ENCODE results near the gene RPTOR.
"Not testable (repeated sequence)": the region's sequence is repeated elsewhere in the genome, so short reads cannot be mapped to it uniquely, and the experiment has no call there.

The RPTOR gene

DNA sequence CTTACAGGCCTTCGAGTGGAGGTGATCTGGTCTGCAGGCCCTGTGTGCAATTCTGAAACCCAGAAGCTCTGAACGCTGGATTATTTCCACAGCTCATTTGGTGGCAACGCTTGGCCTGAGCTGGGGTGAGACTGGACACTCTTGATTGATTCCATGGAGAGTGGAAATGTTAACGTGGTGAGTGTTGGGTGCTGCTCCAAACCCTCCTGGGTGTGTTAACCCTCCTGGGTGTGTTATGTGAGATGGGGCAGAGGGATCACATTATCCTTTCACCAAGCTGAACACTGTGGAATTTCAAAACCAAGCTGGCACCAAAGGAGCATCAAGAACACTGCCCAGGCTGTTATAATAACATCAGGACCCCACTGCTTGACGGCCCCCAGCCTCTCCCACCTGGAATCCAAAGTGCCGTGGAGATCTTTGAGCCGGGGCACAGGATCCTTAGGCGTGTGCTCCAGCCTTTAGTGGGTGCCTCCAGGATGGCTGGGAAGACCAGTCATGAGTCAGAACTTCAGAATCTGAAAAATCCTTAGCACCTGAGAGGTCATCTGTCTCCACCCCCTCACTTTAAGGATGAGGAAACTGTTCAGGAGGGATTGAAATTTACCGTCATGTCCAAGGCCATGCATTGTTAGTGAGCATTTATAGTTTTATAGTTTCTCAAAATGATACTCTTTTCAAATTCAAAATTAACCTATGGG, 75.0 kb downstream of the RPTOR start:
- no peak for DNase-seq

DNA sequence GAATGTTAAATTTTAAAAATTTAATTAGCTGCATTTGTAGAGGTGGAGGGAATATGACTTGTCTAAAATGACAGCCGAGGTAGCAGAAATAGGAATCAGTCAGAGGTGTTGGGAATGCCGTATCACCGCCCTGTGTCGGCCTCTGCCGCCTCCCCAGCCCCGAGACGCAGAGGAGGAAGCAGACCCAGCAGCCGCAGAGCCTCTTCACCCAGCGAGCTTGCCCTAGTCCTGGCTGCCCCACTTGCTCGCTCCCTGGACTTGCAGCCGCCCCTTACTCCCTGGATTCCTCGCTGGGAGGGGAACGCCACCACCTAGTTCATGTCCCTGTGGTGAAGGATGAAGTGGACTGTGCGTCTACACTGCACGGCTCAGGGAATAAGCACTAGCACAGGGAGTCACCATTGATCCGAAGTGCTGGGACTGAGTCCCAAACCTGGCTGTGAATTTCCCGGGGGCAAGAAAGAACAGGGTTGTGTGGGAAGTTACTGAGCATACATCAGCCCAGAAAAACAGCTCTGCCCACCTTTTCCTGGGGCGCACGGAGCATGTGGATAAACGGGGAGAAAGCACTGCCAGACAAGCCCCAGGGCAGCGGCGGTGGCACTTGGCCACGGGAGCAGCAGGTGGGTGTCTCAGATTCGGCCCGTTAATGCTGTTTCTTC, 76.8 kb downstream of the RPTOR start:
- DNase-seq = no peak

DNA sequence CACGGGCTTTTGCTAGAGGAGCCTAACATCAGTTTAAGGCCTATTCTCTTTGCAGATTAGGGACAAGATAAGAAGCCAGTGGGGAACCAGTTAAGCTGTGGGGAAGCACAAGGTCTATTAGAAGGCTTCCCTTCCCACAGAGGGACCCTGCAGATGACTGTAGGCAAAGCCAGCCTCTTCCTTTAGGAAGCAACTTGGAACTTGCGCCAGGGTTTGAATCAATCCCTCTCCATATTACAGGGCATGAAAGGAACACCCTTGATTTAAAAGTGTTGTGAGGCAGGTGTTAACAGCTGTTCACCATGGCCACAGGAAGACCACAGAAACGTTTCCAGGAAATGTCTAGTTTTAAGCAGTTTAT, 77.3 kb downstream of the RPTOR start:
- no peak for DNase-seq

DNA sequence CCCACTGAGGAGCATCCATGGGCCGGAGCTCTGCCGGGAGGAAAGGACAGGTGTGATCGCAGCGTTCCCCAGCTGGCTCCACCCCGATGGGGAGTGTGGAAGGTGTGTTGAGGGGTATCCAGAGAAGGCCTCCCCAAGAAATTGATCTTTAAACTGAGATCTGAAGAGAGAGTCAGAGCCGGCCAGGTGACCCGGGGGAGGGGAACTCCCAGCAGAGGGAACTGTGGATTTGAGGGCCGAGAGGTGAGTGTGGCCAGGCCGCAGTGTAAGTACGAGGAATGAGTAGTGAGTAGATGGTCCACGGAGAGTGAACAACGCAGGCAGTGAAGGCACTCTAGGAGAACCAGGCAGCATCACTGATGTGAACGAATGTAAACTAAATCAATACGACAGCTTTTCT, 80.2 kb downstream of the RPTOR start:
- no peak for DNase-seq

DNA sequence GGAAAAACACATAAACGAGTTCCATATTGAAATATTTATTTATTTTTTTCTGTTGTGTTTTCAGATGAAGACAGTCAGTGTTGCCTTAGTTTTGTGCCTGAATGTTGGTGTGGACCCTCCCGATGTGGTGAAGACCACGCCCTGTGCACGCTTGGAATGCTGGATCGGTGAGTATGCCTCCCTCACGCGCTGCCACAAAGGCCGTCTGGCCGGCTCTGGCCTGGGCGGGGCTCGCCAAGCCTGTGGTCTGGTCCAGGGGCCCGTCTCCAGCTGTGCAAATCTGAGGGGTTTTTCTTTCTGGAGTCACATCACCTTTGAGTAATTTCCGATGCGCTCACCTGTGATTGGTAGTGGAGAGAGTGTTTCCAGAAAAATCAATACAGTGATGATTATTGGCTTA, 81.0 kb downstream of the RPTOR start:
- DNase-seq = no peak

DNA sequence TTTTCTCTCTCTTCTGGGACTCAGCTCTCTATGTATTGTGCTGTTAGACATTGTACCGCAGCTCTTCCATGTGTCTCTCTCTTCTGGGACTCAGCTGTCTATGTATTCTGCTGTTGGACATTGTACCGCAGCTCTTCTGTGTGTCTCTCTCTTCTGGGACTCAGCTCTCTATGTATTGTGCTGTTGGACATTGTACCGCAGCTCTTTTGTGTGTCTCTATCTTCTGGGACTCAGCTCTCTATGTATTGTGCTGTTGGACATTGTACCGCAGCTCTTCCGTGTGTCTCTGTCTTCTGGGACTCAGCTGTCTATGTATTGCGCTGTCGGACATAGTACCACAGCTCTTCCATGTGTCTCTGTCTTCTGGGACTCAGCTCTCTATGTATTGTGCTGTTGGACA, 84.2 kb downstream of the RPTOR start:
- not testable (repeated sequence) for DNase-seq

DNA sequence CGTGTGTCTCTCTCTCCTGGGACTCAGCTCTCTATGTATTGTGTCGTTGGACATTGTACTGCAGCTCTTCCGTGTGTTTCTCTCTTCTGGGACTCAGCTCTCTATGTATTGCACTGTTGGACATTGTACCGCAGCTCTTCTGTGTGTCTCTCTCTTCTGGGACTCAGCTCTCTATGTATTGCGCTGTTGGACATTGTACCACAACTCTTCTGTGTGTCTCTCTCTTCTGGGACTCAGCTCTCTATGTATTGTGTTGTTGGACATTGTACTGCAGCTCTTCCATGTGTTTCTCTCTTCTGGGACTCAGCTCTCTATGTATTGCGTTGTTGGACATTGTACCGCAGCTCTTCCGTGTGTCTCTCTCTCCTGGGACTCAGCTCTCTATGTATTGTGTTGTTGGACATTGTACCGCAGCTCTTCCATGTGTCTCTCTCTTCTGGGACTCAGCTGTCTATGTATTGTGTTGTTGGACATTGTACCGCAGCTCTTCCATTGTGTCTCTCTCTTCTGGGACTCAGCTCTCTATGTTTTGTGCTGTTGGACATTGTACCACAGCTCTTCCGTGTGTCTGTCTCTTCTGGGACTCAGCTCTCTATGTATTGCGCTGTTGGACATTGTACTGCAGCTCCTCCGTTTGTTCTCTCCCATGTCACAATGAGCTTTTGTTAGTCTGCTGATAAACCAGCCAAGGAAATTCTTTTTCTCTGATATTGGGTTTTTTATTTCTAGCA, 84.8 kb downstream of the RPTOR start:
- no peak for DNase-seq

DNA sequence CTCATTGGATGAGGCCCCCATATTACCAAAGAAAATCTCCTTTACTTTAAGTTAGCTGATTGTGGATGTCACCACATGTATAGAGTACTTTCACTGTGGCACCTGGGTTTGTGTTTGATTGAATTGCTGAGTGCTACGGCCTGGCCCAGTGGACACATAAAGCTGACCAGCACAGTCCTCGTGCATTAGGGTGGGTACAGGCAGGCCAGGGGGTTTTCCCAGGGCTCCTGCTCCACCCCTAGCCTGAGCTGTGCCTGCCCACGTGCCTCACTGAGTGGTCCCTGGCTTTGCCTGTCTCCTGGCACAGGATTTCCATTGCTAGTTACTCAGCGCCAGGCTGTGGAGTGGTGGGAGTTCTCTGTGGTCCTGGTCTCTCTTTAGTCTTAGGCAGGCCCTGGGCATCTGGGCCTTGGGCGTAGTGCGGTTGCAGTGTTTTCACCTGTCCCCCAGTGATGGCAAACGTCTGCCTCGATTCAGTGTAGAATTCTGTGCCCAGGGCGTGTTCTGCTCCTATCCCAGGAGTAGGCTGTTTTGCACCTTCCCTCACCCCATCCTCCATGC, 86.0 kb downstream of the RPTOR start:
- DNase-seq = no peak

DNA sequence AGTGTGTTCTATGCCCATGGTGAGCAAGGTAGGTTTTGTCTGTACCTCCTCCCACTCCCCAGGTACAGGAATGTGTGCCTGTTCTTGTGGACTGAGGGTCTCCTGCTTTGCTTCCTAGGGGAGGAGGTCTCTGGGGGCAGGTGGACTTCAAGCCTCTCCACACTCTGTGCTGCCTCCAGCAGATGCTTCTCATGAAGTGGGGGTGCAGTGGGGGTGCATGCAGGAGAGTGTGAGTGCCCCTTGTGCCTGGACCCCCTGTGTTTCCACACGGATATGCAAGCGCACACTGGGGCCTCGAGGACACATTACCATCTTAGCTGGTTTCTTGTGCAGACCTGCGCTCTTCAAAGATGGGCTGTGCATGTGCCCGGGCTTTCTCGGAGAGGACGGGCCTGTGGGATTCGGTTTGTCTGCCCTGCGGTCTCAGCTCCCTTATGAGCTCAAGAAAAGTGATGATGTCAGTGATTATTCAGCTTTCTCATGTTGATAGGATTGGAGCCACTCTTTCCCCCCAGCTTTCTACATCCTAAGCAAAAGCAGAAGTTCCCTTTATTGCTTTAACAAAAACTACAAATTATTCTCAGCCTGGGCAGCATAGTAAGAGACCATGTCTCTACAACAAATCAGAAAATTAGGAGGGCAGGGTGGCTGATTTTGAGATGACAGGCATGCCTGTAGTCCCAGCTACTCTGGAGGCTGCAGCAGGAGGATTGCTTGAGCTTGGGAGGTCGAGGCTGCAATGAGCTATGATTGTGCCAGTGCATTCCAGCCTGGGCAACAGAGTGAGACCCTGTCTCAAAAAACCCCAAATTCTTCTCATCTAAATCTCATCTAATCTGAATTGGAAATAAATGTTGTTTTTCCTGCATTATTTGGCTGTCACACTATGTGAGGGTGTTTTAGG, 86.8 kb downstream of the RPTOR start:
- no peak for DNase-seq

DNA sequence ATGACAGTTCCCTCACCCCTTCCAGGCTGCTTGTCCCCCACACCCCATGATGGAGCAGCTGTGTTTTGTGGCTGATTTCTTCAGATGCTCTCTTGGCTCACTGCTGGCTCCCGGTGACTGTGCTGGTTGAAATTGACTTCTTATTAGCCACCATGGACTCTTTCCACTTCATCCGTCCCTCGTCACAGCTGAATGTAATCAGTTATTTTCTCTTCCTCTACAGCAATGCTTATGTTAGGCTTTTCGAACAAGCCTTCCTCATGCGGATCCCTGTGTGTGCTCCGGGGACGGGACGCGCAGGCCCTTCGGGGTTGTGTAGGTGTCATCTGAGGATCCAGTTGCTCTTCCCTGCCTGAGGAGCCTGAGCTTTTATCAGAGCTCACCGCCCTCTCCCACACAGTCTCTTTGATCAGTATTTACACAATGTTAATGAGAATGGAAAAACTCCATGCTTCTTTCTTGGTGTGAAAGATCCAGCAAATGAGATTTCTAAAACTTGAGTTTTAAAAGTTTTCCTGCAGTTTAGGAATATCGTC, 87.5 kb downstream of the RPTOR start:
- DNase-seq = no peak

DNA sequence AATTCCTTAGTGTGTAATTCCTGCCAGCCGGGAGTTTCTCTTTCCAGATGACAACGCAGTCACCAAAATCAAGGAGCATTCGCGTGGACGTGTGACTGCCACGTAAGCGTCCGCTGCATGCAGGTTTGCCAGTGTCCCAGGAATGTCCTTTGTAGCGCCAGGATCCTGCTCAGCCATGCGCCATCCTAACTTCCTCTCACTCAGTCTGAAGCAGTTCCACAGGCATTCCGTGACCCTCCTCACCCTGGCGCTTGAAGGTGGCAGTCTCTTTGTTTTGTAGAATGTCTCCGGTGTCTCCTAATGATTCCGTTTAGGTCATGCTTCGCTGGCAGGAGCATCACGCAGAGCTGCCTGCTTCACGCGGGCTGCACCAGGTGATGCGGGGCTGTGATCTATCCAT, 88.6 kb downstream of the RPTOR start:
- DNase-seq = no peak

DNA sequence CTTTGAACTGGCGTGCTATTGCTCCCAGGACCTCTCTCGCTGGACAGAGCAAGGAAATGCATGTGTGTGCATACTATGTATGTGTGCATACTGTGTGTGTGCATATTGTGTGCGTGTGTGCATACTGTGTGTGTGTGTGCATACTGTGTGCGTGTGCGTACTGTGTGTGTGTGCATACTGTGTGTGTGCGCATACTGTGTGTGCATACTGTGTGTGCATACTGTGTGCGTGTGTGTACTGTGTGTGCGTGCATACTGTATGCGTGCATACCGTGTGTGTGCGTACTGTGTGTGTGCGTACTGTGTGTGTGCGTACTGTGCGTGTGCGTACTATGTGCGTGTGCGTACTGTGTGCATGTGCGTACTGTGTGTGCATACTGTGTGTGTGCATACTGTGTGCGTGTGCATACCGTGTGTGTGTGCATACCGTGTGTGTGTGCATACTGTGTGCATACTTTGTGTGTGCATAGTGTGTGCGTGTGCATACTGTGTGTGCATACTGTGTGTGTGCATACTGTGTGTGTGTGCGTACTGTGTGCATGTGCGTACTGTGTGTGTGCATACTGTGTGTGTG, 89.4 kb downstream of the RPTOR start:
- no peak for DNase-seq

DNA sequence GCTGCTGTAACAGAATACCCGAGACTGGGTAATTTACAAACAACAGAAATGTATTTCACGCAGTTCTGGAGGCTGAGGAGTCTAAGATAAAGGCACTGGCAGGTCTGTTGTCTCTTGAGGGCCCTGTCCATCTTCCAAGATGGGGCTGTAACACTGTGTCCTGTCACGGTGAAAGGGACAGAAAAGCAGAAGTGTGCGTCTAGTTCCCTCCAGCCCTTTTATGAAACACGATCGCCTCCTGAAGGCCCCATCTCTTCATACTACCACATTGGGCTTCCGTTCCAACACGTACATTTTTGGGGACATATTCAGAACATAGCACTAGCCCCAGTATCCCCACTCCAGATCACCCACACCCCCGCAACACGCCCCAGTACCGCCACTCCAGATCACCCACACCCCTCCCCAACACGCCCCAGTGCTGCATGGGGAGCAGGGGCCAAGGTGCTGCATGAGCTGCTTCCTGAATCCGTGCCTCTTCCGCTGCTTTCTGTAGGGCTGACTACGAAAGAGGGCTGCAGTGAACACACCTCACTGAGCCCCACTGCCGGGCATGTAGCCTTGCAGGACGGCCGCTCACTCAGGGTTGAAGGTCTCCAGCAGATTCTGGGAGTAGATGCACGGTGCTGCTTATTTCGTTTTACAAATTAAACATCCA, 91.9 kb downstream of the RPTOR start:
- no peak for DNase-seq

DNA sequence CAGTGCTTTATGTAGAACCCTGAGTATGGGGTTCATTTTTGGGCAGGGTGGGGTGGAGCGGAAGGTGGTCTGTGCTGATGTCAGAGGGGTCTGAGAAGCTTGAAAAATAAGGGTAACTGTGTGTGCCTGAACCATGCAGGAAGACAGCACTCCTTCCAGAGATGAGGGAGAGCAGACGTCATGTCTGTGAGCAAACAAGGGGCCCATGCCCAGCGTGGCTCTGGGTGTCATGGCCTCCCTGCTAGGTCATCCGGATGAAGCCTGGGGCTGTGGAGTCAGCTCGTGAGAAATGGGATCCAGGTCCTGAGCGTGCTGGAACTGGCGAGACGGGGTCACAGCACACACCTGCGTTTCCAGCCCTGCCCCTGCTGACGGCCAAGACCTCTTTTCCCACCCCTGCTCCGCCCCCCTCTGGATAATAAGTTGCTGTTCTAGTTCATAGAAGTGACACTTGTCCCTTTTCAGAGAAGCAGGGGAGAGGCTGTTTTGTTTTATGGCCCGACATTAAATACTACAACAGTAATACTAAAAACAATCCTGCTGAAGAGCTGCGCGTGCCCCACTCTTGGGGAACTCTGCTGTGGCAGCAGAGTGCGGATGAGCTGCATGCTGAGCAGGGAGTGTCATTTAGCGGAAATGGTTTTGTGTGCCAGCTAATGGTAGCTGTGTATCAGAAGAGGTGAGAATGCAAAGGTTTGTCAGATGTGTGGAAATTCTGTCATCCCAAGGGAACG, 92.6 kb downstream of the RPTOR start:
- DNase-seq = no peak

DNA sequence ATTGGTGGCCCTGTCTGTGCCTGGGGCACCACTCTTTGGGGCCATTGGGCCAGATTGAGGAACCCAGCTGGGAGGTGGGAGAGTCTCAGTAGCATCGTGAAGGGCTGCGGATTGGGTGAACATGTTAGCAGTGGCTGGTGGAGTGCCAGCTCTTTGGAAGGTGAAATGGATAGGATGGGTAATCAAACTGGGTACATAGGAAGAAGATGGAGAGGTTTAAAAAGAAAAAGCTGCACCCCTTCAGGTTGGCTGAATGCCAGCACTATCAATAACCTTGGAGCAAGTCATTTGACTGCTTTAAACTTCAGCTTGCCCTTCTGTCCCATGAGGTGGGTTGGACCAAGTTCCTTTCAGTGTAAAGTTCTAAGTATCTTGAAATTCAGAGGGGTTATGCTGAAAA, 95.0 kb downstream of the RPTOR start:
- no peak for DNase-seq

DNA sequence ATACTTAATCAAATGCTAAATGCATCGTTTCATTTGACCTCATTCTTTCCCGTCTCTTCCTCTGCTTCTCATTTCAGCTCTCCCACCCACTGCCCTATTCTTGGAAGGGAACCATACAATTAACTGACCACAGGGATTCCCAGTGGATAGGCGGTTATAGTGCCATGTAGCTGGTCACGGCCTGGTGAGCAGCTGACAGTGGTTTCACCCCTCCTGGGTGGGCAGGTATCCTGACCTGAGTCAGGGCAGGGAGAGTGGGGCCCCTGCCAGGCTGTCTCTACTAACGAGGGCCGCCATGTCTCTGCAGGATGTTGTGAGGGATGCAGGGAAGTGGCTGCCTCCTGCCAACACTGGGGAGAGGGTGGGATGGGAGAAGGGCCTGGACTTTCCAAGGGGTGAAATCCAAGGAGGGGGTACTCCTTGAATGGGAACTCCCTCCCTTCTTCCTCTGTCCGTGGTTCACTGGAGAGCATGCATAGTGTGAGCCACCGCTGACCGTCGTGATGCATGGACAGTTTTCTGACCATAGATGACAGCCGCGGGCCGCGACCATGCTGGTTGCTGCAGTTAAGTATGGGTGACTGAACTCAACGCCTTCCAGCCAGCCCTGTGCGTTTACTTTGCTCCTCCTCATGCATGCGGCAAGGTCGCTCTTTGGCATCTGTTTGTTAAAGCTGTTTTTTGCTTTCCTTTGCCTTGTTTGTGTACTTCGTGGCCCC, 95.9 kb downstream of the RPTOR start:
- DNase-seq = no peak

DNA sequence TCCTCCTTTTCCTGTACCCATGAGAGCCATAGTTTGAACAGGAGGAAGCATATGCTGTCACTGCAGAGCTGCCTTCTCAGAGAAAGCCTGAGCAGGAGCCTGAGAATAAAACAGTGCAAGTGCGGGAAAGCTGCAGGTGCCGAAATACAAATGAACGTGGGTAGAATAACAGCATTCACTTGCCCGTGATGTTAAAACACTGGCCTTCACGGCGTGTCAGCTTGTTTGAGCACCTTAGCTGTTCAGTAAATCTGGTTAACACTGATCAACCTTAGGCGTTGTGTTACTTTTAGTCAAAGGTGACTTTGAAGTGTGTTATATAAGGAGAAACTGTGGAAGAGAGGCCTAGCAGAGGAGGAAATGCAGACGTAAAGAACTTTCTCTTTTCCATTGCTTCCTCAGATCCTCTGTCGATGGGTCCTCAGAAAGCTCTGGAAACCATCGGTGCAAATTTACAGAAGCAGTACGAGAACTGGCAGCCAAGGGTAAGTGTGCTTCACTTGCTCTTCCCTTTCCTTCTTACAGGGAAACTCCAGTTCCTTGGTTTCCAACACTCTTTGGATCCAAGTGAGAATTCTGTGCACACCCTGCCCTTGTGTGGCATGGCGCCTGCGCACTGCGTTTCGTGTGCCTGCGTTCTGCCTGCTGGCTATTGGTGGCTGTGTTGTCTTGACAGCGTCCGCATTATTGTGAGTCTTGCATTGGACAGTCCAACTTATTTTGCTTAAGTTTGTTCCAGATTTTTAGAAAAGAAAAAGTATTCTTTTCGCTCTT, 98.9 kb downstream of the RPTOR start:
- DNase-seq = no peak

DNA sequence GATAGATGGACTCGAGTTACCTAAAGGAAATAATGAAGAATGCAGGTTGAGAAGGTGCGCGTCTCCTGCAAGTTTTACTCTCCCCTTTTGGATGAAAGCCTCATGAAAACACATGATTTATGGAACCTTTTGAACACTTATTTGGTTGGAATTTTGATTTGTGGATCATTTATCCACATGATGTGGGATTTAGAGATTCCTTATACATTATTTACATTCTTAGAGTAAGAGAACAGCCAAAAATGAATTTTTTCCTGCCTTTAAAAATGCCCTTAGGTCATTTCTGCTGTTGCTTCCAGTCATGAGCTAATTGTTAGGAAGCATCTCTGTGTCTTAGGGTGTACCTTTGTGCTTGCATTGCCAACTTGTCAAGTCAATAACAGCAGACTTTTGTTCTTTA, 99.9 kb downstream of the RPTOR start:
- DNase-seq = peak; percentile 64

DNA sequence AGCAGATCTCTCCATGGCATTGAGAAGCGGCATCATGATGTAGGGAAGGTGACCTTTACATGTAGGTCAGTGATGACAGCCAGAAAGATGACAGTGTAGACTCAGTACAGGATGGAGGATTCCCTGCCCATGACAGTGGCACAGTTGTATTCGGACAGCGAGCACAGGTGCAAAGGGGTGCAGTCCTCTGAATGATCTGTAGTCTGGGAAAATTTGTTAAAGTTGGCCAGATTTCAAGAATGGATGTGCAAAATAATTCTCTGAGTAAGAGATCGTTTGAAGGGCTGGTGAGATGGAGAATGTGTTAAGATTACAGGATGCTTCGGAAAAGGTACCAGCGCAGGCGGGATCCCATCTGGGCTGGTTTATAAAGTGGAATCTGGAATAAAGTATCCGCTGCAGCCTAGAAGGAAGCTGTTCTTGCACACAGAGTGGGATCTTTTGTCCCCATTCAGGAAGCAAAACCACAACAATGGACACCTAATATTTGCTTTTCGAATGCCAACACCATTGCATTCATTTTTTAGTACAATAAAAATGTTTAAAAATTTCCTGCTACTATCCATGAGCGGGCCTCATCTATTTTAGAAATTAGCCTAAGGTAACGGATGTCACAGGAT, 101.2 kb downstream of the RPTOR start:
- DNase-seq = no peak
